NOMO-1 treated with dmso at 0.1 percent for 144 hours (cell line): Measurements from ENCODE around the gene PHOSPHO2.

Experiments used
- DNase-seq: peaks from one replicate; lab custom pipeline; 2025; ENCODE audit not compliant: unreplicated experiment; lab: John Stamatoyannopoulos, UW

The PHOSPHO2 gene

DNA sequence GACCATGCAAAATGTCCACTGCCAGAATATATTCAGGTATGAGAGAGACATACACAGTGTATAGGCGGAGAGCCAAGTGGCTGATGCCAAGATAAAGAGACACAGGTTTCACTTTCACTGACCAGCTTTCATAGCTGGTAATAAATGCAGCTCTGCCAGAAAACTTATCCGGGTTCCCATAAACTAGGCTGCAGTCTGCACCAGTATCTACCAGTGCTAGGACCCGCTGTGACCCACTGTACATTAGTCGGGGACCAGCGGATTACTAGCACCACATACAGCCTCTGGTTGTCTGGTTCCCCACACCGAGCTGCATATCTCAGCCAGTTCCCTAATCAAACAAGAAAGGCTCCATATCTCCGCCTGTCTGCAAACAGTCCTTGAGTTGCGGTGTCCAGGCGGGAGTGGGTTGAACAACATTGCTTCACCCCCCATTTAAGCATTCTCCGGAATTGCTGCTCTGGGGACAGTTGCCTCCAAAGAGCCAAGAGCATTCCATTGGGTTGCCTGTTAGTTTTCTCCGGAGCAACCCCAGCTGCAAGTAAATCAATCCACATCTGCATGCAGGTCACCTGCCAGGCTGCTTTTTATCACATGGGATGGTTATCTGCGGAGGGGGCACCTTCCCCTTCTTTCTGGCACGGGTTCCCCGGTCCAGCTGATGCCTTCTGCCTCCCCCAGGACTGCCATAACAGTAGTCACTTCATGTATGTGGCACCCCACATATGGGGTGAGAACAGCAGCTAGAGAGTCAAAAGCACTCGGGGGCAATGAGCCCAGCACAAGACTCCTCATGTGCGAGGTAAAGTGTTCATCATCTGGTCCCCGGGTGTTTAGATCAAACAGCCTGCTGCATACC lies 21.3 kb downstream of the PHOSPHO2 start:
- DNase-seq, result no peak

DNA sequence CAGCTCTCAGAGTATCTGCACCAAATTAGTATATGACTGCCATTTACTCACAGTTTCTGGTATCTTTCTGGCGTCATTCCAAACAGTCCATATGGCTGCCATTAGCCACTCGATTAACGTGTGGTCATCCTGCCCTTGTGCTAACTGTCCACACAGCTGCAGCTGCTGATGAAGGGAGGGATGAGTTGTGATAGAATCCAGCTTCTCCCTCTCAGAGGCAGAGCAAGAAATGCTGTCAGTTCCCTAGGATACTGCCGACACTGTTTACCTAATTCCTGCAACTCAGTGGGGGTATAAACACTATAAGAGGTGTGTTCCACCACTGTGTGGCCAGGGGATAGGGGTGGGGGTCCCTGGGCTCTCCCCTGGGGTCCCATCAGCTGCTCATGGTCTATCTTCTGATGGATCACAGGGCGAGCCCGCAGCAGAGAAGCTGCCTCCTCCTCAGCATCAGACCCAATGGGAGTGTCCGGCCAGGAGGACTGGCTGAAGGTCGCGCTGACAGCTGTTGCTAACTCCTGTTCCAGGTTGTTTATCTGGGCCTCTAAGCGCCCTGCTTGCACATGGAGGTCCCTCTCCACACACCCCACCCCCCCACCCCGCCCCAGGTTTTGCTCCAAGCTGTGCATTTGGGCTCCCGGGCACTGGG lies 22.1 kb downstream of the PHOSPHO2 start:
- no peak for DNase-seq

DNA sequence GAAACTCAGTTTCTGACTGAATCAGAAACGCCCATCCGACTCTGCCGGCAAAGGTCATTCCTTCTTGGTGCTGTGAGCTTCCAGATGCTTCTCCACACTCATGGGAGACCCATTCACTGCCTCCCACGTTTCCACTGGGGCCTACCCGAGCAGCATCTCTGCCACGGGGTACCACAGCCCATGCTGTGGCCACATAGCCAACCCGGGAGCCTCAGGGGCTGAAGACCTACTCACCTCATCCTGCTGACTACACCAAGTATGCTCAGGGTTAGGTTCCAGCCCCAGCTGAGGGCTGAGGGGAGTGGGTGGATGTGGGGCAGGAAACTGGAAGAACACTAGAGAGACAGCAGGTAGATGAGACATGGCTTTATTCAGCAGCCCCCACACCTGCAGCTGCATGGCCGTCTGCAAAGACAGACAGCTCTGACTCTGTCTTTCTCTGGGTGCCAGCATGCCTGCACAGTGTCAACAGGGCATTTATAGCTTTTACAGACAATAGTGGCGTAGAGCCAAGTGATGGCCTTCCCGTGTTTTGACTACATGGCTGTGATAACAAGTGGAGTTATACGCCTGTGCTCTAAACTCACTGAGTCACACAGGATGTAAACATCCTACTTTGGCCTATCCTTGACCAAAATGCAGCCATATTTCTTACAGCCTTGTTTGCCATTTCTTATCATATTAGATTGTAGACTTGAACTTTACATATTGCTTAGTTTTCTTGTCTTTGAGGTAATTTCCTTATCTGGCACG lies 22.8 kb downstream of the PHOSPHO2 start:
- DNase-seq, result no peak

DNA sequence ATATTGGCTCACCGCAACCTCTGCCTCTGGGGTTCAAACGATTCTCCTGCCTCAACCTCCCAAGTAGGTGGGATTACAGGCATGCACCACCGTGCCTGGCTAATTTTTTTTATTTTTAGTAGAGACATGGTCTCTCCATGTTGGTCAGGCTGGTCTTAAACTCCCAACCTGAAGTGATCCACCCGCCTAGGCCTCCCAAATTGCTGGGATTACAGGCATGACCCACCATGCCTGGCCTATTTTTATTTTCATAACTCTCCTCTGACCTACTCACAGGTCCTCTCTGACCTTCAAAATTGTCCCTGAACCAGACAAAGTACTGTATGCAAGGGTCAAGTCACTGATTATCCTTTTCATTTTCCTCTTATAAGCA lies 23.4 kb downstream of the PHOSPHO2 start:
- DNase-seq, result no peak

DNA sequence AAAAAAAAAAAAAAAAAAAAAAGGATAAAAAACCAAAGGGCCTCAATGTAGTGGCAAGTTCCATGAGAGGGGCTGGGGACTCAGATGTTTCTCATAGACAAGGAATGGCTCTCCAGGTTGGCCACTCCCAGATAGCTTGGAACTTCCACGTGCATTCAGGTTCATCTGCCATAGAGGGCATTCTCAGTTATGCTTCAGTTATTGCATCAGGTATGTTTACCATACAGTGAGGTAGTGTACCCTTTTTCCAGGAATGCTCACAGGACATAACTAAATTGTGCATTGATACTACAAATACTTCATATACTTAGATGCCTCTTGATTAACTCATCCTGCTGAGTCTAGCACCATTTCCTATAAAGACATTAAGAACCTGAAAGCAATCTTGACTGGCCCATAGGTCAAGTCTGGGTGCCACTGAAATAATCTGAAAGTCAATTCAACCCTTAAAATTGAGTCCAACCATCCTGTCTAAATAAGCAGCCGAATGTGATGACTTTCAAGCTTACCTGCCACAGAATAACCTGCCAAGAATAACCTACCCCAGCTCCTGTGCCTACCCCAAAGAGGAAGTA lies 24.7 kb downstream of the PHOSPHO2 start:
- DNase-seq, result no peak

DNA sequence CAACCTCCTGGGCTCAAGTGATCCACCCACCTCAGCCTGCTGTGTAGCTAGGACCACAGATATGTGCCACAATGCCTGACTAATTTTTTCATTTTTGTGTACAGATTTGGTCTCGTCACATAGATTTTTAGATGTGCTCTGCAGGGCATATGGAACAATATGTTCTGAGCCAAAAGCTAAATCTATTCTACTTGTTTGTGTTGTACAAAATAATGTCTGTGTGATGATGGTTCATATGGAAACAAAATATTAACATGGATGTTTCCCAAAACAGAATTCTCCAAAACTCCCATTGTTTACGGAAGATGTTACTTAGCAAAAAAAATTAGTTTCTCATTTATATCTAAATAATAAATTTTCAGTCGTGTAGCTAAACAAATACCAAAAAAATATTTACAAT lies 26.7 kb downstream of the PHOSPHO2 start:
- DNase-seq, result no peak

DNA sequence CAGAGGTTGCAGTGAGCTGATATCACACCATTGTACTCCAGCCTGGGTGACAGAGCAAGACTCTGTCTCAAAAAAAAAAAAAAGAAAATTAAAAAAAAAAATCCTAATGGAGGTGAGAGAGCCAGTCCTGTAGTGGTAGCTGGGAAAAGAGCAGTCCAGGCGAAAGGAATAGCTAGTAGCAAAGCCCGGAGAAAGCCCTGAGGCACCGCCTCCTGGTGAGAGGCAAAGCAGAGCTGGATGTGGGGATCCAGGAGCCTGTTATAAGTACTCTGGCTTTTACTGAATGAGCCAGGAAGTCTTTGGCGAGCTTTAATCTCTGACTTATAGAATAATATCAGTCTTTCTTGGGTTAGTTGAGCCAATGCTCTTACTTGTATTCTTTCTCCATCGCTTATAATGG lies 32.8 kb downstream of the PHOSPHO2 start:
- no peak for DNase-seq

DNA sequence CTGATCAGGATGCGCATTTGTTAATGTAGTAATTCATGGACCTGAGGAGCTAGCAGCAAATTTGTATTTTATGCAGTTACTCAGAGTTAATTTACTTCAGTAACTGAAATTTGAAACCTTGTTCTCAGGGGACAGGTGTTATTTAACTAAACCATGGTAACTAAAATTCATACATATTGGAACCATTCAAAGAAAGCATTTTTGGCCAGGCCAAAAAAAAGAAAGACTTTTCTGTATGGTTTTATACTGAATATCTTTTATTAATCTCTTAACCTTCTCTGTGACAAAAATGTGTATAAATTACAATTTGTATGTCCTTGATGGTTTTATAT lies 35.0 kb downstream of the PHOSPHO2 start:
- no peak for DNase-seq

DNA sequence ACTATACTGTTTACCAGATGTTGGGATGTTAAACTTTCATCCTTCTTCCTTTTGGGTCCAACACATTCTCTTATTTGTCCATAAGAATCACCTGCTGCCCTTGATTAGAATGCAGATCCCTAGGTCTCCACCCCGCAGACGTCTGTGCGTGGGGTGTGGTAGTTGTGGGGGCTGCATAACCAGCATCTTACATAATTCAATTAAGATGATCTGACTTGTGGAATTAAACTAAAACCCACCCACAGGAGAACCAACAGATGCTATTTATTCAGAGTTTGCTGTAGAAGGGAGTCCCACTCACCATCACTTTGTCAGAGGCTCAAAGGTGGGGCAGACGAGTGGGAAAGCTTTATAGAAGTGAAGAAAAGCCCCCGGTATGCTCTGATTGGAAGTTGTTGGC lies 37.8 kb downstream of the PHOSPHO2 start:
- no peak for DNase-seq

DNA sequence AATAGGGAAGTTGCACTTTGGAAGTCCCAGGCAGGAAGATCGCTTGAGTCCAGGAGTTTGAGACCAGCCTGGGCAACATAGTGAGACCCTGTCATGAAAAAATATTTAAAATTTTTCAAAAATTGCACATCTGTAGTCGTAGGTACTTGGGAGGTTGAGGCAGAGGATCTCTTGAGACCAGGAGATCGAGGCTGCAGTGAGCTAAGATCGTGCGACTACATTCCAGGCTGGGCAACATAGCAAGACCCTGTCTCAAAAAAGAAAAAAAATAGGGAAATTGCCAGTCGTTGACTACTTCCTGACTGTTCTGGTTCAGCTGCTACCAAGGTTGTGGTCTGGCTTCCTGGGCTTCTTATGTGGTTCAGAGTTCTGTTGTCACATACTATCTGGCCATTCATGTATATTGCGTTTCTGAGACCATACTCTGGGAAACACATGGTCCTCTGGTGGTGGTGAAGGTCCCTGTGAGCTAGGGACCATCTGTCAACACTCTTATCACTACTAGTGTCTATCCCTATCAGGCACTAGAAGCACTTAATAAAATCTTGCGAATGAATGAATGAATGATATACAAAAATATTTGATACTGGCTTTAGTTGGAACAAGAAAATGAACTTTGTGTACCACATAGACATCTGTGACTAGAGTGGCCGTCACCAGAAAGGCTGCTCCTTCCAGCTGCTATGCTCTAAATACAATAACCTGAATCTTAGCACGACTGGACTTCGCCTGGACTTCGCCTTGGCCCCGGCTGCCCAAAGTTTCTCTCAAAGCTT lies 38.5 kb downstream of the PHOSPHO2 start:
- DNase-seq, result no peak

DNA sequence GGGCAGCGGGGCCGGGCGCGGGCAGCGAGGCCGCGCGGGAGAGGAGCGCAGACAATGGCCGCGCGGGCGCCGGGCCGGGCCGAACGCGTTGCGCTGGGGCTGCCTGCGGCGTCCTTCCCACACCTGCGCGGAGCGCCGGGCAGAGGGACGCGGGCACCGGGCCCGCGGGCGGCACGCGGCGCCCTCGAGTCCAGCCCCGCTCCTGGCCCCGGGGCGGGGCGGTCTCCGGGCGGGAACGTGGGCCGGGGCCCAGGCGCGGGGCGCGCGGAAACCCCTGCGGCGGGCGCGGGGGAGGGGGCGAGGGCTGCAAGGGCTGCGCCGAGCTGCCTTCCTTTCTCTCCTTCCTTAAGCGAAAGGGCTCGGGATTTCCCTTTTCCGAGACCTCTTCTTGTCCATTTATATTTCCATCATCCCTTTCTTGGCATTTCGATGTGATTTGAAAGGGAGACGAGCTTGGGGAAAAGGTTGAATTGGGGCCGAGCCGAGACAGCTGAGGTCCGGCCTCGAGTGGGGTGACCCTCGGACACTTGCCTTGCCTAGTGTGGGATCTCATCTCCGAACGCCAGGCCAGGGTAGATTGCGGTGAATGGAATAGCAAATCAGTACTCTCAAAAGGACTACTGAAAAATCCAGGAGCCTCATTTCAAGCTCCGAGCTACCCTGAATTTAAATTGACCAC lies 40.0 kb downstream of the PHOSPHO2 start:
- DNase-seq, result no peak

DNA sequence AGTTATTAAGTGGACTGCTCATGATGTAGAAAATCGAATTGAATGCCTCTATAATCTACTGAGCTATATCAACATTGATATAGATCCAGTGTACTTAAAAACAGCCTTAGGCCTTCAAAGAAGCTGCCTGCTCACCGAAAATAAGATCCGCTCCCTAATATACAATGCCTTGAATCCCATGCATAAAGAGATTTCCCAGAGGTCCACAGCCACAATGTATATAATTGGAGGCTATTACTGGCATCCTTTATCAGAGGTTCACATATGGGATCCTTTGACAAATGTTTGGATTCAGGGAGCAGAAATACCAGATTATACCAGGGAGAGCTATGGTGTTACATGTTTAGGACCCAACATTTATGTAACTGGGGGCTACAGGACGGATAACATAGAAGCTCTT lies 41.4 kb downstream of the PHOSPHO2 start:
- no peak for DNase-seq

DNA sequence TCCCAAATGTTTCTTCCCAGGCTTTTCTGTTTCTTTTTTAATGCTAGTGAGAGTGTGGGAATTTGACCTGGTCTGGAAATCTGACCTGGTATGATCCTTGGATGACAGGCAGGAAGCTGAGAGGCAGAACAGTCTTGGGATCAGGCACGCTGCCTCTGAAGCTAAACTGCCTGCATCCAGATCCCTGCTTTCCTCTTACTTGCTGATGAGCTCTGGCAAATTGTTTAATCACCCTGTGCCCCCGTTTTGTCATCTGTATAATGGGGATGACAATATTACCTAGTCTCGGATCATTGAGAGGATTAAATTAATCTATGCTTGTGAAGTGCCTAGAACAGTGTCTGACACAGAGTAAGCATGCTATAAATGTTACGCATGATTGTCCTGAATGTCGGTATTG lies 42.6 kb downstream of the PHOSPHO2 start:
- DNase-seq, result no peak

DNA sequence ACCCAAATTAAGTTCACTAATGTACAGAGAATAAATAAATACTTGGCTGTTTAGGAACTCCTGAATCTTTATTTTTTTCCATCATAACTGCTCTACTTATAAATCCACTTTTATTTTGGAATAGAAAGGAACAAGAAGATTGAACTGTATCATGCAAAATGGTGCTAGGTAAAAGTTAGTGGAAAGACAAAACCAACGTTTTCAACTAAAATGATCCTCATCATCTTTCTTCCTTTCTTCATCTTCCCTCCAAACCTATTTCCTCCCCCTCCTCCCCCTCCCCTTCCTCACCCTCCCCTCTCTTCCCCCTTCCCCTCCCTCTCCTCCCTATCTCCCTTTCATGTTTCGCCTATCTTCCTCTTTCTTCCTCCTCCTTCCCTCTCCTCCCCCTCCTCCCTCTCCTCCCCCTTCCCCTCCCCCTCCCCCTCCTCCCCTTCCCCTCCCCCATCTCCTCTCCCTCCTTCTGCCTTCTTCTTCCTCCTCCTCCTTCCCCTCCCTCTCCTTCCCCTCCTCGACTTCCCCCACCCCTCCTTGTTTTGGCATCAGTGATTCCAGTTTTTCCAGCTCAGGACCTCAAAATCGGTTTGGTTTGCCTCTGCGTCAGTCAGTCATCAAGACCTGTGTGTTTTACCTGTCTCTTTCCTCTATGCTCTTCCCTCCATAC lies 44.4 kb downstream of the PHOSPHO2 start:
- DNase-seq, result no peak

DNA sequence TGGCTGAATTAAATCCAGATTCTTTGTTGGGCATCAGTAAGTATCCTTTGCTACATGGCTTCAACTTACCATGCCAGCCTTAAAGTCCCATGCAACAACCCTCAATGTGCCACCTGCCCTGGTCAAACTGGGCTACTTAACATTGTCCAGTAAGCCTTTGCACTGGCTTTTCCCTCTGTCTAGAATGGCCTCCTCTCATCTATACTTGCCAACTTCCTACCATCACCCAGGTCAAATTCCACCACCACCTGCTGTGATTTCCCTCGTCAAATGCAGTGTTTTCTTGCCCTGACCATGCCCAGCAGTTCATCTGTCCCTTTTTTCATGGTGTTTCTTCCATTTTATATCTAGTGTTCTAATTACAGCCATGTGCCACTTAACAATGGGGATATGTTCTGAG lies 45.1 kb downstream of the PHOSPHO2 start:
- DNase-seq, result no peak

DNA sequence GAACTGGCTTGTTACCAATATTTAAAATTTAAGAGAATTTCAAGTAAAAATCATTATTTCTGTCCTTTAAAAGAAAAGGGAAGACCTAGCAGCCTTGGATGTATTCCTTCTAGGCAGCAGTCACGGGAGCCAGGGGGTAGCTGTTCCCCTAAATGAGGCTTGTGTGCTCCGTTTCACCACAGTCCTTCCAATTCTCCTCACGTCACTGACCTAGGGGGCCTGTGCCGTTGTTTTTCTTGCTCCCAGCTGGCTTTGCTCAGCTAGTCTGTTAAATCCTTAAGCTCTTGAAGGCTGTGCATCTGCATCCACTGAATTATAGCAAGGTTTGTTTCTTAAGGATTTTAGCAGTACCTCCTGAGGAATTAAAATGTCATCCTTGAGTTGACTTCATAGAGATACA lies 49.3 kb downstream of the PHOSPHO2 start:
- no peak for DNase-seq

DNA sequence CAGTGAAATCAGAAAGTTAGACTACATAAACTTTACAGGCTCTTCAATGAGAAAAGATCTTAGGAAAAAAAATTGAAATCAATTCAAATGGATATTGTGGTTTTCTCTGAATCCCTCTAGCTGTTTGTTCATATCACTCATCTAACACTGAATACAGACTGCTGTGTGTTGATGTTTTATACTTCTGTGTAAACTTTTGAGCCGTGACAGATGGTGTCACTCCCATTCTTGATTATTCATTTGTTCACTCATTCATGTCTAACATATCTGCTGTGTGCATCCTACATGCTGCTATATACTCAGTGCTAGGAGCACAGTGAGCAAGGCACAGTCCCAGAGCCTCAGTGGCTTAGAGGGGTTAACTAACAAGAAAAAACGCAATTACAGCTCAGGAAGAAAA lies 52.0 kb downstream of the PHOSPHO2 start:
- DNase-seq, result no peak

DNA sequence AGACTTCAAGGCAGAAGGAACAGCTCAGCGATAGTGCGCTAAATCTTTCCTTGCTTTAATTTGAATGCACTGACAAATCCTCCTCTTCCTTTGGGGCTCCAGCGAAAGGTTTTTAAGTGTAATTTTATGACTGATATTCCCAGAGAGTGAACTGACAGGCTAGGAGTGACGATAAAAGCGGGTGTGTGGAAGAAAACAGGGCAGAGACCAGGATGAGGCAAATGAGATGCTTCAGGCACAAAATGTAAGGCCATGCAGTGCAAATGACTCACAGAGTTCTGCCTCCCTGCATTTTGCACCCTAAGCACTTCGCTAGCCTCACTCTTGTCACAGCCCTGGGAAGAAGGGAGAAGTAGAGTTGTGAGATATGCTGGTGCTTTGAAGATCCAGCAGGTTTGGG lies 54.0 kb downstream of the PHOSPHO2 start:
- no peak for DNase-seq
